HG03095 (cell line): ENCODE results near the gene SPSB3.

ENCODE experiments used
- ATAC-seq: cut with Tn5 transposase; IDR thresholded peaks from one replicate; pipeline ENCODE4 v1.9.1; 2021; ENCODE audit warnings: moderate library complexity; ENCODE audit not compliant: unreplicated experiment

Gene SPSB3

DNA sequence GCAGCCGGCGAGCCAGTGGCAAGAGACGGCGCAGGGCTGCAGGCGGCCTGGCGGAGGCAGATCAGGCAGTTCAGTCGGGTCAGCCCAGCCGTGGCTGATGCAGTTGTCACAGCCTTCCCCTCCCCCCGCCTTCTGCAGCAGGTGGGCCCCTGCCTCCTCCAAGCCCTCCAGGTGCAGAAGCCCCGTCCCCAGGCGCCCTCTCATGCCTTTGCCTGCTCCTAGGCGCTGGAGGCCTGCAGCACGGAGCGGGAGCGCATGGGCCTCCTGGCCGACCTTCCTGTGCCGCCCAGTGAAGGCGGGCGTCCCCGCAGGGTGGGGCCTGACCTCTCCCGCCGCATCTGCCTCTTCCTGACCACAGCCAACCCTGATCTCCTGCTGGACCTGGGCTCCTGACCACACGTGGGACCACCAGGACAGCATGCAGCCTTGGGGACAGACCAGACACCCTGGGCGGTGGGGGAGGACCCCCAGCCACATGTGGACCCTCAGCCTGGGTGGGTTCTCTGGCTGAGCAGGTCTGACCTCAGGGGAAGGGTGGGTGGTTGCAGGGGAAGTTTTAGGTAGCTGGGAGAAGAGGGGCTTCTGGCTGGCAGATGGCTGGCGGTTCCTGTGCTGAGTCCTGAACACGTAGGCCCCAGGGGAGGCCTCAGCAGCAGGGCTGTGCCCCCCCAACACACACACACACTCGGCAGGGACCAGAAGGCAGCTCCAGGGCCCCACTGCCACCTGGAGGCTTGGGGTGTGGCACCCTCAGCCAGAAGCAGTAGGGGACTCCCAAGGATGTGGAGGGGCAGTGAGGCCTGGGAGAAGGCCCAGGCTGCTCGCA lies 6.3 kb downstream of the SPSB3 start:
- no peak for ATAC-seq

DNA sequence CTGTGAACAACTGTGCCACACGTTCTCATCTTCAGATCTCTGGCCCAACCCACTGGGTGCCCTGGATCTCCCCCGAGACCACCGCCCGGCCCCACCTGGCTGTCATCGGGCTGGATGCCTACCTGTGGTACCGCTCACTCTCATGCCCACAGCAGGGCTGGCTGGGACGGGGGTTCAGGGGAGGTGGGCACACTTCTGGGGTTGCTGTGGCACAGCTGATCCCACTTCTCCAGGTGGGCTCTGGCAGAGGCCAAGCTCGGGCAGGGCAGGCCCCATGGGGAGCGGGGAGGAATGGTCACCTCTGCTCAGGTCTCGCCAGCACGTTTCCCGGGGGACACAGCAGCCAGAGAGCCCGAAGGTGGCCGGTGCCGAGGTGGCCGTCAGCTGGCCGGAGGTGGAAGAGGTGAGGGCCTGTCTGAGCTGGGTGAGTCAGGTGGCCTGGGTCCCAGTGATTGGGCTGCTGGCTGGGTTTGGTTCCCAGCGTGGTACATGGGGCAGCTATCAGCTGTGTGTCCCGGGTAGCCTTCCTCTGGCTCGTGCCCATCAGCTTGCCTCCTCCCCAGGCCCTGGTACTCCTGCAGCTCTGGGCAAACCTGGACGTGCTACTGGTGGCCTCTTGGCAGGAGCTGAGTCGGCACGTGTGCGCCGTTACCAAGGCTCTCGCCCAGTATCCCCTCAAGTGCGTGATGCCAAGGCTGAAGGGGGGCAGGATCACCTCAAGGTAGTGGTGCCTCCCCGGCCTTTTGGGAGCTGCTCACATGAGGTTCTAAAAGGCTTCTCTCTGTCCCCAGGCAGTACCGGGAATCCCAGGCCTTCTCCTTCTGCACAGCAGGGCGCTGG lies 7.1 kb downstream of the SPSB3 start:
- no peak for ATAC-seq

DNA sequence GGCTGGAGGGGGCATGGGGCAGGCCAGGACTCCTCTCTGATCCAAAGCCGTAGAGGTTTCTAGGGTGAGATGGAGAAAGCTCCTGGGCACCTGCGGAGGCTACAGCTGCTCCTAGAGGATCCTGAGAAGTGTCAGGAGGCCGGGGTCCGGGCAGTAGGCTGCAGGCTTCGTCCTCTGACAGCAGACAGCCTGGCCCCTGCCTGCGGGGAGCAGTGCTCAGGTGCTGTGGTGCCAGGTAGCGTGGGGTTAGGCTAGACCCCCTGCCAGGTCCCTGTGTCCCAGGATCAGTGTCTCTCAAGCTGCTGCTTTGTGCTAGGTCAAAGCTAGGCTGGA lies 8.0 kb downstream of the SPSB3 start:
- ATAC-seq, result no peak

DNA sequence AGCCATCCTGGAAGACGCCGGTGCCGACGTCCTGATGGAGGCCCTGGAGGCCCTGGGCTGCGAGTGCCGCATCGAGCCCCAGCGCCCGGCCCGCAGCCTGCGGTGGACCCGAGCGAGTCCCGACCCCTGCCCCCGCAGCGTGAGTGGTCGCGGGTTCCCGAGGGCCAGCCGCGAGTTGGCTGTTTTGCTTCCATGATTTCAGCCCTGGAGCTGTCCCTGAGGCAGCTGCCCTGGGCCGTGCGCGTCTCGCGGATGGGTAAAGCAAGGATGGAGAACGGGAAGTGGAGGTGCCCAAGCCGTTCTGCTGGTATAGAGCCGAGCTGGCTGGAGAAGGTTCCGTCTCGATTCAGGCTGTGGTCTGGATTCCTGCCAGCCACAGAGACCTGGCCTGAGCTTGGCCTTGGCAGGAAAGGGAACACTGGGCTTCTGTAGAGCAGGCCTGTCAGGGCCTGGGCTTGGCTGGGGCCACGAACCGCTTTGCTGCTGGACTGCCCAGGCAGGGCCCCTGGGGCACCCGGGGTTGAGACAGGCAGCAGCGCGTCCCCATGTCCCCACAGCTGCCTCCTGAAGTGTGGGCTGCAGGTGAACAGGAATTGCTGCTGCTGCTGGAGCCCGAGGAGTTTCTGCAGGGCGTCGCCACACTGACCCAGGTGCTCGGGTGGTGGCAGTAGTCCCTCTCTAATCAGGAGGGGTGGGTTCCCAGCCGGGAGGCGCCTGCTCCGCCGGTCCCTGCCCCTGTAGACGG lies 8.5 kb downstream of the SPSB3 start:
- no peak for ATAC-seq

DNA sequence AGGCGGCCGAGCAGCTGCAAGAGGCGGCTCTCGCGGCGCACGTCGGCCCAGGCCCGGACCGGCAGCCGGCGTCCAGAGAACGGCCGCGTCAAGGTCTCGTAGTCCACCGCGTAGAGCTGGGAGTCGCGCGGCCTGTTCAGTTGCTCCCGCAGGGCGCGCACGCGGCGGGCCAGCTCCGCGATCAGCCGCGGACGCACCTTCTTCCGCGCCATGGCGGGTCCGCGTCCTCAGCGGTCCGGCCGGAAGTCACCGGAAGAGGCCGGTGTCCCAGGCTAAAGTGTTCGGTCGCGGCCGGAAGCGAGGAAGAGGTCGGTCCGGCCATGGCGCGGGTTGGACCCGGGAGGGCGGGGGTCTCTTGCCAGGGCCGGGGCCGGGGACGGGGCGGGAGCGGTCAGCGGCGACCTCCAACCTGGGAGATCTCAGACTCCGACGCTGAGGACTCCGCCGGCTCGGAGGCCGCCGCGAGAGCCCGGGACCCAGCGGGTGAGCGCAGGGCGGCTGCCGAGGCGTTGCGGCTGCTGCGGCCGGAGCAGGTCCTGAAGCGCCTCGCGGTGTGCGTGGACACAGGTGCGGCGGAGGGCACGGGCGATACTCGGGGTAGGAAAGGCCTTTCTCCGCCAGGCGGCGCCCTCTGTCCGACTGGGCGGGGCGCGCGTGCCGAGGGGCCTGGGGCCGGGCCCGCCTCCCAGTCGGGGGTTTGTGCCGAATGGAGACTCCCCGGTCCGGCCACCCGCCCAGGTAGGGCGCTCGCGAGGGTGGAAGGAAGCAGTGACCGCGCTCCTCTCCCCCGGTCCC lies 9.3 kb downstream of the SPSB3 start, which contains the start of gene MRPS34:
Gene MRPS34, minus strand, starts transcription at position 227 of the 795 bp plus-strand sequence. Its CDS starts 15 bp downstream, at position 212.
- ATAC-seq, result no peak

DNA sequence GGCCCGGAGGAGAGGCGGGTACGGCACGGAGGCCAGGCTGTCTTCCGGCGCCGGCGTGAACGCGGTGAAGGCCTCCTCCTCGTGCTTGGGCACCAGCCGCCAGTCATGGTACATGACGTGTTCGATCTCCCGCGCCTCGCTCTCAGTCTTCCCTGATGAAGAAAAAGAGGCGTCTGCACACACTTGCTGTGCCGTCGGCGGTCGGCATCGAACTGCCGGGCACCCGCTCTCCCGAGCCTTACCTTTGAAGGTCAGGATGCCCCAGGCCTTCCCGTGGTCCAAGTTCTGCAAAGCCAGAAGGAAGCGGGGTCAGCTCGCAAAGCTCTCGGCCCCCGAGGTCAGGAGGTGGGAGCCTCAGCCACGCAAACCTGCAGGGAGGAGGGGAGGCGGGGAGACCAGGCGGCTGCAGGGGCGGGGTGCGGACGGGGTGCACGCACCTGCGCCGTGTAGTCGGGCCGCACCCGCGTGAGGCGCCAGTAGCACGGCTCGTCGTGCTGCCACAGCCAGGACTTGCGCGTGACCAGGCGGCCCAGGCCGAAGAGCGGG lies 9.9 kb downstream of the SPSB3 start, which contains the start of gene EME2:
Gene EME2, plus strand, starts transcription at position 449 of the 546 bp plus-strand sequence. CDS start 418 bp downstream, outside the sequence.
- ATAC-seq, result no peak

DNA sequence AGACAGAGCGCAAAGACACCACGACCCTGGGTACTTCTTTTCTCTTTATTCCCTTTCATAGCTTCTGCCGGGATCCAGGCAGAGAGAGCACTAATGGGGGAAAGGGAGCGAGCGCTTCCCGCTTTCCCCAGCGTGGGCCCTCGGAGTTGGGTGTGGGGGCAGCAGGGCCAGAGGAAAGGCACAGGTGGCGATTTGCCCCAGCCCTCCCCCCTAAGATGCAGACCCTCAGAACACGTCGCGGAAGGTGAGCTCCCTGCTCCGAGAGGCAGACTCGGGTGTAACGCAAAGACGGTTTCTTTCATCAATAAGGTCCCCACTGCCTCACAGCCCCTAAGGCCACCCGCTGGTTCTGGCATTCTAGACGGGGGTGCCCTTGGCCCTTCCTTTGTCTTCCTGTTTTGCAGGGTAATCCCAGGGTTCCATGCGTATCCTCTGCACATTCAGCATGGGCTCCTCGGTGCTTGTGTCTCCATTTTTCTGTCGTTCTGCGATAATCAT lies 10.5 kb downstream of the SPSB3 start:
- ATAC-seq, result no peak

DNA sequence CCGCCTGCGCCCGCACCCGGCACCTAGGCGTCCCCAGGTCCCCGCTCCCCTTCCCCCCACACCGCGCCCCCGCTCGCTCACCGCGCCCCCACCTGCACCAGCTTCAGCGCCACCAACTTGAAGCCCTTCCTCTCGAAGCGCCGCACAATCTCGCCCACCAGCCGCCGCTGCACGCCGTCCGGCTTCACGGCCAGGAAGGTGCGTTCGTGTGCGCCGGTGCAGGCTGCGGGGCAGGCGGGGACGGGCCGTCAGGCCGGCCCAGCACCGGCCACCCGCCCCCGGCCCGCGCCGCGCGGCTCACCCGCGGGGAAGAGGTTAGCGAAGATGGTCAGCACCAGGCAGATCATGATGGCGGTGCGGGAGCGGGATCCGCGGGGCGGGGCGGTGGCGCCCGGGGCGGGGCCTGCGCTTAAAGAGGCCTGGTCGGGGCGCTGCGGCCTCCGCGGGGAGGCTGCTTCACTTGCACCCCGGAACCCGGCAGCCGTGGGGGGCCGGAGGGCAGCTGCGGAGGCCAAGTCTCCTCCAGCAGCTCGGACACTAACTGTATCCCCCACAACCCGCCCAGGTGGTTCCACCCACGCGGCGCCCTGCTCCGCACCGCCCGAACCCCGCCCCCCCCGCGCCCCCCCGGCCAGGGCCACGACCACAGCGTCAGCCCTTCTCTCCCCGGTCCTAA lies 11.0 kb downstream of the SPSB3 start, which contains the start of gene NME3:
Gene NME3, minus strand, starts transcription at position 356 of the 676 bp plus-strand sequence. Its CDS starts 9 bp downstream, at position 347.
- no peak for ATAC-seq

DNA sequence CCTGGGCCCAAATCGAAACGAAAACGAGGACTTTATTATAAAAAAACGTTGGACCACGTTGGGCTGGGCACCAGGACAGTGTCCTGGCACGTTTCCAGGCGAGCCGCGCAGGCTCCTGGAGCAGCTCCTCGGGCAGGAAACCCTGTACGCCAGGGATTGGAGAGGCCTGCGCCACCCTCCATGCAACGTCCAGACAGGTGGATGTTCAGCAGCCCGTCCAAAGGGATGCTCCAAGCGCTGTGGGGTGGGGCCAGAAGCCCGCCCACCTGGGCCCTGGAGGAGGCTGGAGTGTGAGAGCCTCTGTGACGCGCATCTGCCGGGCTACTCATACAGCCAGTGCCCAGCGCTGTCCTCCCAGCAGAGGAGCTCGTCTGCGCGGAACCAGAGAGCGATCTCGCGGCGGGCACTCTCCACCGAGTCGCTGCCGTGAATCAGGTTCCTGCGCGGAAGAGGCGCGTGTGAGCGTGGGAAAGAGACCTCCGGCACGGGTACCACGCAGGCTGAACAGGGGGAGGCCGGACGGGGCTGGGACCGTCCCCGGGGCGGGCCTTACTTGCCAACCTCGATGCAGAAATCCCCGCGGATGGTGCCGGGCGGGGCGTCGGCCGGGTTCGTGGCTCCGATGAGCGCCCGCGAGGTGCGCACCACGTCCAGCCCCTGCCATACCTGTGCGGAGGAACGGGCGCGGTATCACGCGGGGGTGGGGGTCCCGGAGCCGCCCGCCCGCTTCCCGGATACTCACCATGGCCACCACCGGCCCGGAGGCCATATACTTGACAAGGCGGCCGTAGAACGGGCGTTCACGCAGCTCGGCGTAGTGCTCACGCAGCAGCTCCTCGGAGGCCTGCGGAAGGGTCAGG lies 11.8 kb downstream of the SPSB3 start:
- no peak for ATAC-seq

DNA sequence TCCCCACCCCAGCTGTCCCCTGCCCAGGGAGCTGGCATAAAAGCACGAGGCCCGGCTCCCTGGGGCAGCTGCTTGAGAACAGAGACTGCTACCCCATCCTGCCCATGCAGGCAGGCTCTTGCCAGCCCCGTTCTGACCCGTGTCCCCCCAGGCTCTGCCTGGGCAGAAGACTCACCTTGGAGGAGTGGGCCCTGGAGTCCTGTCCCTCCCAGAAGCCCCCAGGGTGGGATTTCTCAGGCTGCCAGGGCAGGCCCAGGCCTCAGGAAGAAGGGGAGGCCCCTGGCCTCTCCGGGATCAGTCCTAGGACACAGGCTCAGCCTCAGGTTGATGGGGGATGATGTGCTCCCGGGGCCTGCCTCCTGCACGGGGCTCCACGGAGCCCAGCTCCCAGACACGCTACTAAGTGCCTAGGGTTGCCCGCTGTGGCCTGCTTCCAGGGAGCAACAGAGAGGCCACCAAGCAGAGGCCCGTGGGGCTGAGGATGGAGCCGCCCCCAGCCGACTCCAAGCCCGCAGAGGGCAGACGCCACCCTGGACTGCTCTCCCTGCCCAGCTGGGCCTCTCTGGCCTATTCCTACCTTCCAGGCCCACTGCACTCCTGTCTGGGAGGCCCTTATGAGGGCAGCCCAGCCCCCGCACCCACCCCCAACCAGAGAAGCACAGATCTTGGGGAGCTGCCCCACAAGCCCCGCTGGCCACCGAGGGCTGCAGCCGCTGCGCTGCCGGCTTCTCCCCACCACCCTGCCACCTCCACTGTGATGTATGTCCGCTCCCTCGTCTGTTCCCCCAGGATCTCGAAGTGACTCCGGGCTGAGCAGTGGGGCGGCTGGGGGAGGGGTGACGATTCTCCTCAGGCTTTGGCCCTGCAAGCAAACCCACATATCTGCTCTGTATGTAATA lies 12.7 kb downstream of the SPSB3 start:
- no peak for ATAC-seq

DNA sequence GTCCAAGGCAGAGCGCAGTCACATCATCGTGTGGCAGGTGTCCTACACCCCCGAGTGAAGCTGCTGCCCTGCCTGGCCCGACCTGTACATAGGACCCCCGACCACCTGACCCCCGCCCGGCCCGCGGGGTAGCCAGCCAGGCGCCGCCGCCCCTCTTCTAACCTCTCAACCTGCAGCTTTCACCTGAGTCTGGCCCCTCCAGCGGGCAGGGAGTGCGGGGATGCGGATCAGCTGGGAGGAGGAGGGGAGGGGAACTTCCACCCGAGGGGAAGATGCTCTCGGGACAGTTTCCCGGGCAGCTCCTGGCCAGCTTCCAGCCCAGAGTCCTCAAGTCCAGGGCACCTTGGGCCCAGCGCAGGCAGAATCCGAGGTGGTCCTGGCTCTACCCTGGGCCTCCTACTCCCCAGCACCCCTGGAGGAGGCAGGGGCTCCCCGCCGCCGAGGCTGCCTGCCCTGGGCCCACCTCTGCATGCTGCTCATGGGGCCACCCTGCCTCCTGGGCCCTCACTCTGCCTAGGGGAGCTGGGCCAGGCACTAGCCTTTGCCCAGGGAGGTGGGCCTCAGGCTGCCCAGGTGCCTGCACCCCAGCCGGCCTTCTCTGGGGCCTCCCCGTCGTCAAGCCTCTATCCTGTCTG lies 13.5 kb downstream of the SPSB3 start:
- ATAC-seq, result no peak

DNA sequence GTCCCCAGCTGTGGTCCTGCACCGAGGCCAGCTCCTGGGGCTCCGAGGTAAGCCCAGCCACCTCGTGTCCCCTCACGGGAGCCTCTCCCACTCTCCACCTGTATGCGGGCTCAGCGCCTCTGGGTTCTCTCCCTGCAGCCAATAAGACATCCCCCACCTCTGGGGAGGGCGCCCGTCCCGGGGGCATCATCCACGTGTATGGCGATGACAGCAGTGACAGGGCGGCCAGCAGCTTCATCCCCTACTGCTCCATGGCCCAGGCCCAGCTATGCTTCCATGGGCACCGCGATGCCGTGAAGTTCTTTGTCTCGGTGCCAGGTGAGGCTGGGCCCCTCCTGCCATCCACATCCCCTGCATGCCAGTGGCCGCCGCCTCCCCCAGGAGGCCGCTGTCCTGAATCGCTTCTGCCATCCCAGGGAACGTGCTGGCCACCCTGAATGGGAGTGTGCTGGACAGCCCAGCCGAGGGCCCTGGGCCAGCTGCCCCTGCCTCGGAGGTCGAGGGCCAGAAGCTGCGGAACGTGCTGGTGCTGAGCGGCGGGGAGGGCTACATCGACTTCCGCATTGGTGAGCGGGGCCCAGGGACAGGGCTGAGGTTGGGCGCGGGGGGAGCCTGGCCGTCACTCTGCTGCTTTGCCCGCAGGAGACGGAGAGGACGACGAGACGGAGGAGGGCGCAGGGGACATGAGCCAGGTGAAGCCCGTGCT lies 14.2 kb downstream of the SPSB3 start:
- ATAC-seq, result no peak

DNA sequence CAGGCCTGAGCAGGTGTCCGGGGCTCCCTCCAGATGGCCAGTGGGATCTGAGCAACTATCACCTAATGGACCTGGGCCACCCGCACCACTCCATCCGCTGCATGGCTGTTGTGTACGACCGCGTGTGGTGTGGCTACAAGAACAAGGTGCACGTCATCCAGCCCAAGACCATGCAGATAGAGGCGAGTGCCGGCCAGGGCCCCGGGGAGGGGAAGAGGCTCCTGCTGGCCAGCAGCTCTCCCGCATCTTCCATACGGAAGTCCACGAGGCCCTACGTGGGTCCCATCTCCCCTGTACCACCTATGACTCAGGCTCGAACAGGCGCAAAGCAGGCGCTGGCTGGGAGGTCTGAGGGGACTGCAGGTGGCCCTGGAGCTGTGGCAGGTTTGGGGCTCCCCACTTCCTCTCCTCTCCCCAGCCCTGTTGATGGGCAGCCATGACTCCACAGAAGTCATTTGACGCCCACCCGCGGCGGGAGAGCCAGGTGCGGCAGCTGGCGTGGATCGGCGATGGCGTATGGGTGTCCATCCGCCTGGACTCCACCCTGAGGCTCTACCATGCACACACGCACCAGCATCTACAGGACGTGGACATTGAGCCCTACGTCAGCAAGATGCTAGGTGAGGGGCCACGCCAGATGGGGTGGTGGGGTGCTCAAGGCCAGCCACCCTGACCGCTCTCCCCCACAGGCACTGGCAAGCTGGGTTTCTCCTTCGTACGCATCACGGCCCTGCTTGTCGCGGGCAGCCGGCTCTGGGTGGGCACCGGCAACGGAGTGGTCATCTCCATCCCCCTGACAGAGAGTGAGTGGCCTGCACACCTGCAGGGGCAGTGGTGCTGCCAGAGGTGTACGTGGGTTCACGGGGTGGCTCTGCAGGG lies 15.0 kb downstream of the SPSB3 start:
- ATAC-seq, result no peak

DNA sequence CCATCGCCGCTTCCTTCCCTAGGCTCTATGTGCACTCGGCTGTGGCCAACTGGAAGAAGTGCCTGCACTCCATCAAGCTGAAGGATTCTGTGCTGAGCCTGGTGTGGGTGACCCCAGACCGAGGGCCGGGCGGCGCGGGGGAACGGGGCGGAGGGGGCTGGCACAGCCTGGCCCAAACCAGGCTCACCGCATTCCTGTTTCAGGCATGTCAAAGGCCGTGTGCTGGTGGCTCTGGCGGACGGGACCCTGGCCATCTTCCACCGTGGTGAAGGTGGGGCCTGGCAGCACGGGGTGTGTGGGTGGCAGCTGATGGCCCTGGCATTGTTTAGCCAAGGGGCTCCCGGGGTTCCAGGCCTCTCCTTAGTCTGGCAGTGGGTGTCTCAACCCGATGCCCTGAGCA lies 15.7 kb downstream of the SPSB3 start:
- ATAC-seq, result no peak

DNA sequence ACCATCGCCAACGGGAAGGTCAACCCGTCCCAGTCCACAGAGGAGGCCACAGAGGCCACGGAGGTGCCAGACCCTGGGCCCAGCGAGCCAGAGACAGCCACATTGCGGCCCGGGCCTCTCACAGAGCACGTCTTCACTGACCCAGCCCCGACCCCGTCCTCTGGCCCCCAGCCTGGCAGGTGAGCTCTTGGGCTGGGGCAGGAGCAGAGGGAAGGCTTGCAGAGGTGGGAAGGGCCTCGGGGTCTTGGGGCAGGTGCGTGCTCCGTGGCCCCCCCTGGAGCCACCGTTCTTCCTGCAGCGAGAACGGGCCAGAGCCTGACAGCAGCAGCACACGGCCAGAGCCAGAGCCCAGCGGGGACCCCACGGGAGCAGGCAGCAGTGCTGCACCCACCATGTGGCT lies 16.1 kb downstream of the SPSB3 start:
- no peak for ATAC-seq
